ENCODE results near the gene ELF4. TPM values are rescaled to one million over a fixed set of nuclear protein-coding genes. Genes with fewer than 3 reads are reported as not detected.
A peak's percentile ranks its signal among the peaks of the same experiment; 100 is the strongest.

ELF4 gene
- total RNA-seq, 1 experiment from 2014 or later = 1.9 TPM

DNA sequence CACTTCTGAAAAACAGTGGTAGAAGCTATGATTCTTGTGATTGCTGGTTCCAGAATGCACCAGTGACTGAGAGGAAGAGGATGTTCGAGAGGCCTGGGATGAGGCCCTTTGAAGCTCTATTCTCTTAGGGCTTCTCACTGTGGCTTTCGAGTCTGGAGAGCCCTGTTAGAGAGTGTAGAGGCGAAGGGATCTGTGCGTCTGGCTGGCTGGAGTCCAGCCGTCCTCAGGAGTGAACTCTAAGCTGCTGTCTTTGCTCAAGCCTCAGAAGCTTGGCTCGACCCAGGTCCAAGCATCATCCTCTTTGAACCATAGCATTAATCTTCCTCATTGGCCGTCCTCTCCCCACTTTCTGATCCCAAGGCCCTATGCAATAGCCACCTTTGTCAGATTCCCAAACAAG lies 51.6 kb downstream of the ELF4 start (continued):
- TF ChIP-seq, protein P1, sequence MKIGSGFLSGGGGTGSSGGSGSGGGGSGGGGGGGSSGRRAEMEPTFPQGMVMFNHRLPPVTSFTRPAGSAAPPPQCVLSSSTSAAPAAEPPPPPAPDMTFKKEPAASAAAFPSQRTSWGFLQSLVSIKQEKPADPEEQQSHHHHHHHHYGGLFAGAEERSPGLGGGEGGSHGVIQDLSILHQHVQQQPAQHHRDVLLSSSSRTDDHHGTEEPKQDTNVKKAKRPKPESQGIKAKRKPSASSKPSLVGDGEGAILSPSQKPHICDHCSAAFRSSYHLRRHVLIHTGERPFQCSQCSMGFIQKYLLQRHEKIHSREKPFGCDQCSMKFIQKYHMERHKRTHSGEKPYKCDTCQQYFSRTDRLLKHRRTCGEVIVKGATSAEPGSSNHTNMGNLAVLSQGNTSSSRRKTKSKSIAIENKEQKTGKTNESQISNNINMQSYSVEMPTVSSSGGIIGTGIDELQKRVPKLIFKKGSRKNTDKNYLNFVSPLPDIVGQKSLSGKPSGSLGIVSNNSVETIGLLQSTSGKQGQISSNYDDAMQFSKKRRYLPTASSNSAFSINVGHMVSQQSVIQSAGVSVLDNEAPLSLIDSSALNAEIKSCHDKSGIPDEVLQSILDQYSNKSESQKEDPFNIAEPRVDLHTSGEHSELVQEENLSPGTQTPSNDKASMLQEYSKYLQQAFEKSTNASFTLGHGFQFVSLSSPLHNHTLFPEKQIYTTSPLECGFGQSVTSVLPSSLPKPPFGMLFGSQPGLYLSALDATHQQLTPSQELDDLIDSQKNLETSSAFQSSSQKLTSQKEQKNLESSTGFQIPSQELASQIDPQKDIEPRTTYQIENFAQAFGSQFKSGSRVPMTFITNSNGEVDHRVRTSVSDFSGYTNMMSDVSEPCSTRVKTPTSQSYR (CRISPR knock-in tag; IDR thresholded peaks at IDR 0.05) = no peak
- TF ChIP-seq ESRRA (CRISPR knock-in tag; IDR thresholded peaks at IDR 0.05; ENCODE audit: borderline replicate concordance) (no peak), CBFB (CRISPR knock-in tag; IDR thresholded peaks at IDR 0.05; ENCODE audit: low read depth) (no peak), AFF4 (CRISPR knock-in tag; IDR thresholded peaks at IDR 0.05; ENCODE audit: borderline replicate concordance) (no peak), ARID4B (CRISPR knock-in tag; IDR thresholded peaks at IDR 0.05; ENCODE audit: borderline replicate concordance) (no peak), TCF7 (CRISPR knock-in tag; IDR thresholded peaks at IDR 0.05; ENCODE audit: low read depth) (no peak)

DNA sequence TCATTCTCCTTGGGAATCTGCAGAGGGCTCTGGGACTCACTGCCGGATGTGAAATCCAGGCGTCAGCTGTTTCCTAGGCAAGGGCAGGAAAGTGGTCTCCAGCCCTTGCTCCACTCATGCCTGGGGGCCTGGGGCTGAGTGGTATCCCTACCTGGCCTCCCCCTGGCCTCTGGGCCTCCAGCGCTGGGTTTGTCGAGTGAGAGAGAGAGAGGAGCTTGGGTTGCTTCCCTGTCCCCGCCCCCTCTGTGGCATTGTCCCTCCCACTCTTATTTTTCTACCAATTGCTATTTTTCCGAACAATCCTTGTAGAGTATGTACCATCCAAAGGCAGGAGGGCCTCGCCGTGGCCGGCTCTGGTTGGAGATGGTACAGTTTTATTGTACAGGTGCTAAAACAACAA lies 53.1 kb downstream of the ELF4 start:
- DNase-seq (ENCODE audit: low spot score) (no peak), ATAC-seq (0 out of 2 replicates have a peak, but pooled peaks have one; percentile 9)
- Mint-ChIP-seq H3K9me3 (no peaks in the 10 kb centered on the region), H3K4me1 (peaks cover 17% of the 10 kb centered on the region), H3K27me3 (ENCODE audit: low read depth) (peaks cover 33% of the 10 kb centered on the region), H3K27ac (no peak overlapping the region), H3K36me3 (0 out of 2 replicates have a peak, but pooled peaks cover under 1% of the 10 kb centered on the region), H3K4me3 (no peak overlapping the region)
- ChIA-PET POLR2A (no interaction called here), CTCF (interaction anchor here (0.7 to 1.3 kb wide), 2 partner anchors 29 to 32 kb away, joined by 3 read pairs; no protein-coding TSS in a partner anchor)
- TF ChIP-seq TEAD4 (CRISPR knock-in tag; IDR thresholded peaks at IDR 0.05) = no peak
- TF ChIP-seq, protein P2, sequence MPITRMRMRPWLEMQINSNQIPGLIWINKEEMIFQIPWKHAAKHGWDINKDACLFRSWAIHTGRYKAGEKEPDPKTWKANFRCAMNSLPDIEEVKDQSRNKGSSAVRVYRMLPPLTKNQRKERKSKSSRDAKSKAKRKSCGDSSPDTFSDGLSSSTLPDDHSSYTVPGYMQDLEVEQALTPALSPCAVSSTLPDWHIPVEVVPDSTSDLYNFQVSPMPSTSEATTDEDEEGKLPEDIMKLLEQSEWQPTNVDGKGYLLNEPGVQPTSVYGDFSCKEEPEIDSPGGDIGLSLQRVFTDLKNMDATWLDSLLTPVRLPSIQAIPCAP (CRISPR knock-in tag; IDR thresholded peaks at IDR 0.05) = no peak
- TF ChIP-seq, protein P1 (CRISPR knock-in tag; IDR thresholded peaks at IDR 0.05) = no peak
- no peak for TF ChIP-seq MXD4 (CRISPR knock-in tag; IDR thresholded peaks at IDR 0.05; ENCODE audit: borderline replicate concordance)
- no peak for TF ChIP-seq RELA (CRISPR knock-in tag; IDR thresholded peaks at IDR 0.05; ENCODE audit: borderline replicate concordance)
- no peak for TF ChIP-seq ZNF219 (CRISPR knock-in tag; IDR thresholded peaks at IDR 0.05; ENCODE audit: borderline replicate concordance)
- TF ChIP-seq JAZF1 (CRISPR knock-in tag; IDR thresholded peaks at IDR 0.05) = no peak
- TF ChIP-seq NR1H2 (CRISPR knock-in tag; IDR thresholded peaks at IDR 0.05) = no peak
- no peak for TF ChIP-seq E2F4 (CRISPR knock-in tag; IDR thresholded peaks at IDR 0.05; ENCODE audit: borderline replicate concordance, low read depth)
- TF ChIP-seq MYBL2 (CRISPR knock-in tag; IDR thresholded peaks at IDR 0.05) = no peak
- TF ChIP-seq, protein P3, sequence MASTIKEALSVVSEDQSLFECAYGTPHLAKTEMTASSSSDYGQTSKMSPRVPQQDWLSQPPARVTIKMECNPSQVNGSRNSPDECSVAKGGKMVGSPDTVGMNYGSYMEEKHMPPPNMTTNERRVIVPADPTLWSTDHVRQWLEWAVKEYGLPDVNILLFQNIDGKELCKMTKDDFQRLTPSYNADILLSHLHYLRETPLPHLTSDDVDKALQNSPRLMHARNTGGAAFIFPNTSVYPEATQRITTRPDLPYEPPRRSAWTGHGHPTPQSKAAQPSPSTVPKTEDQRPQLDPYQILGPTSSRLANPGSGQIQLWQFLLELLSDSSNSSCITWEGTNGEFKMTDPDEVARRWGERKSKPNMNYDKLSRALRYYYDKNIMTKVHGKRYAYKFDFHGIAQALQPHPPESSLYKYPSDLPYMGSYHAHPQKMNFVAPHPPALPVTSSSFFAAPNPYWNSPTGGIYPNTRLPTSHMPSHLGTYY (CRISPR knock-in tag; IDR thresholded peaks at IDR 0.05) = no peak

All from WTC11 (cell line).